ENCODE data around the gene BARHL2.

DNA sequence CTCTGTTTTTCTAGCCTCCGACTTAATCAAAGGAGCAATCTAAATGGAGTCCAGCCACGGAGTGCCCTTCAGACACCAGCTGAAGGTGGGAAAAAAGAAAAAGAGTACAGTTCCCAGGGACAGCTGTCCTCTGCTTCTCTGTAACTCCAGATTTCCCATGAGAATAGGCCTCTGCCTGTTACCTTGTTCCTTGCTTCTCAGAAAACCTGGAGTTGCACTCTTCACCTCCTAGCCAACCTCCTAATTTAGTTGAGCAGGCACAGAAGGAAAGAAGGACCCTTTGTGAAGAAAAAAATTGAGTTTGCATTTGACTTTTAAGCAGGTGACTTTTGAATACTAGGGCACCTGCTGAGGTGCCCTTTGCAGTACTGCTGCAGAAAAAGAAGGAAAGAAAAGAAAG, 8.3 kb downstream of the BARHL2 start:
- TF ChIP-seq, protein P1, sequence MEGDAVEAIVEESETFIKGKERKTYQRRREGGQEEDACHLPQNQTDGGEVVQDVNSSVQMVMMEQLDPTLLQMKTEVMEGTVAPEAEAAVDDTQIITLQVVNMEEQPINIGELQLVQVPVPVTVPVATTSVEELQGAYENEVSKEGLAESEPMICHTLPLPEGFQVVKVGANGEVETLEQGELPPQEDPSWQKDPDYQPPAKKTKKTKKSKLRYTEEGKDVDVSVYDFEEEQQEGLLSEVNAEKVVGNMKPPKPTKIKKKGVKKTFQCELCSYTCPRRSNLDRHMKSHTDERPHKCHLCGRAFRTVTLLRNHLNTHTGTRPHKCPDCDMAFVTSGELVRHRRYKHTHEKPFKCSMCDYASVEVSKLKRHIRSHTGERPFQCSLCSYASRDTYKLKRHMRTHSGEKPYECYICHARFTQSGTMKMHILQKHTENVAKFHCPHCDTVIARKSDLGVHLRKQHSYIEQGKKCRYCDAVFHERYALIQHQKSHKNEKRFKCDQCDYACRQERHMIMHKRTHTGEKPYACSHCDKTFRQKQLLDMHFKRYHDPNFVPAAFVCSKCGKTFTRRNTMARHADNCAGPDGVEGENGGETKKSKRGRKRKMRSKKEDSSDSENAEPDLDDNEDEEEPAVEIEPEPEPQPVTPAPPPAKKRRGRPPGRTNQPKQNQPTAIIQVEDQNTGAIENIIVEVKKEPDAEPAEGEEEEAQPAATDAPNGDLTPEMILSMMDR (IDR thresholded peaks at IDR 0.05): no peak
- TF ChIP-seq POLR2A (IDR thresholded peaks at IDR 0.05): no peak

Measured in breast epithelium (tissue), 3 donors.